GM21390 (cell line): ENCODE data around the gene UBTD2.
A peak's percentile ranks its signal among the peaks of the same experiment; 100 is the strongest.
"Not testable (repeated sequence)": the region's sequence is repeated elsewhere in the genome, so short reads cannot be mapped to it uniquely, and the experiment has no call there.

Source experiments
- ATAC-seq: cut with Tn5 transposase; IDR thresholded peaks from one replicate; pipeline ENCODE4 v1.9.1; 2021; ENCODE audit not compliant: unreplicated experiment

The UBTD2 gene

GRCh38 chr5:172252501-172252900, 31.1 kb downstream of the UBTD2 start:
- ATAC-seq = no peak

DNA sequence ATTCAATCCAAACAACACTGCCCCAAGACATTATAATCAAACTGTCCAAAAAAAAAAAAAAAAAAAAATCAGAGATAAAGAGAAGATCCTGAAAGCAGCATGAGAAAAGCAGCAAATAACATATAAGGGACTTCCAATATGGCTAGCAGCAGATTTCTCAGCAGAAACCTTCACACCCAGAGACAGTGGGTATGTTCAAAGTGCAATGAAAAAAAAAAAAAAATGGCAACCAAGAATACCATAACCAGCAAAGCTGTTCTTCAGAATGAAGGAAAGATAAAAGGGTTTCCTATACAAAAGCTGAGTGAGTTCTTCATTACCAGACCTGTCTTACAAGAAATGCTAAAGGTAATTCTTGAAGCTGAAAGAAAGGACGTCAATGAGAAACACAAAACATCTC, 32.1 kb downstream of the UBTD2 start:
- ATAC-seq = no peak

DNA sequence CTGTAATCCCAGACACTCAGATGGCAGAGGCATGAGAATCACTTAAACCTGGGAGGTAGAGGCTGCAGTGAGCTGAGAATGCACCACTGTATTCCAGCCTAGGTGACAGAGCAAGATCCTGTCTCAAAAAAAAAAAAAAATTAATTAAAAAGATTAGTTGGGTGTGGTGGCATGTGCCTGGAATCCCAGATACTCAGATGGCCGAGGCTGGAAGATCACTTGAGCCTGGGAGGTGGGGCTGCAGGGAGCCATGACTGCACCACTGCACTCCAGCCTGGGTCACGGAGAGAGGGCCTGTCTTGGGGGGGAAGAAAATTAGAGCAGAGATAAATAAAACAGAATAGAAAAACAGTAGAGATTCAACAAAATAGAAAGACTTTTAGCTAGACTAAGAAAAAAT, 34.9 kb downstream of the UBTD2 start:
- ATAC-seq = no peak

DNA sequence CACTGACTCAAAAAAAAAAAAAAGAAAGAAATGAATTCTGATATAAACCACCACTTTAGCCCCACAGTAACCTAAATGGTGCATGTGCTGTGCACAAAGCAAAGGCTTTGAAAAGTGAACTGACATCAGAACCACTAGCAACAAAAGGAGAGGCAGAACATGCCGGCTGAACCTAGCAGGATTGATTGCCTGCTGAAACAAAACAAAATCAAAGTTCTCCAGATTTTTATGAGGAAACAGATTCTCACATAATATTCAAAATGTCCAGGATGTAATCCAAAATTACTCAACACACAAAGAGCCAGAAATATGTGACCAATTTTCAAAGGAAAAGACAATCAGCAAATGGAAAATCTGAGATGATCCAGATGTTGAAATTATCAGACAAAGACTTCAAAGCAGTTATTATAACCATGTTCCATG, 37.9 kb downstream of the UBTD2 start:
- ATAC-seq = no peak

DNA sequence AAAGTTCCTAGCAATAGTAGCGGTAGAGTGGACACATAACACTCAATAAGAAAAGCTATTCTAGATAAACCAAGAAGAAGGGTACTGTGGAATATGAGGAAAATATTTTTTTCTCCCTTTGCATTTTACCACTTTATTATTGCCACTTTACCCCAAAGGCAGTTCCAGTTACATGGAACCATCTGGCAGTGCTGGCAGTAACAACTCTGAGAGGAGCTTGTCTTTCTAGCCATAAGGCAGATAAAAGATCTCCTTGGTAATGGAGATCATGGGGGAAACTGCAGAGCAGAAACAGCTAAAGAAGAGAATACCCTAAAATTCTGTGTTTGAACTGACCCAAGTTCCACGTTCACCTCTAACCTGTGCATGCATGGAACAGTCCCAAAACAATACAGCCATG, 38.5 kb downstream of the UBTD2 start:
- no peak for ATAC-seq

DNA sequence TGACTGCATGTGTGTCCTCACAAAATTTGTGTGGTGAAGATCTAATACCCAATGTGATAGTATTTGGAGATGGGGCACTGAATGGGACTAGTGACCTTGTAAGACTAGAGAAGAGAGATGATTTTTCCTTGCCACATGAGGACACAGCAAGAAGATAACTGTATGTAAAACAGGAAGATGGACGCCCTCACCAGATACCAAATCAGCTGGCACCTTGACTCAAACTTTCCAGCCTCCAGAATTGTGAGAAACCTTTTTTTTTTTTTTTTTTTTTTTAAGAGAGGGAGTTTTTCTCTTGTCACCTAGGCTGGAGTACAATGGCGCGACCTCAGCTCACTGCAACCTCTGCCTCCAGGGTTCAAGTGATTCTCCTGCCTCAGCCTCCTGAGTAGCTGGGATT, 40.3 kb downstream of the UBTD2 start:
- ATAC-seq = no peak

- ATAC-seq = no peak
These were observed 45.2 kb downstream of the UBTD2 start for GRCh38 chr5:172238334-172238733.

DNA sequence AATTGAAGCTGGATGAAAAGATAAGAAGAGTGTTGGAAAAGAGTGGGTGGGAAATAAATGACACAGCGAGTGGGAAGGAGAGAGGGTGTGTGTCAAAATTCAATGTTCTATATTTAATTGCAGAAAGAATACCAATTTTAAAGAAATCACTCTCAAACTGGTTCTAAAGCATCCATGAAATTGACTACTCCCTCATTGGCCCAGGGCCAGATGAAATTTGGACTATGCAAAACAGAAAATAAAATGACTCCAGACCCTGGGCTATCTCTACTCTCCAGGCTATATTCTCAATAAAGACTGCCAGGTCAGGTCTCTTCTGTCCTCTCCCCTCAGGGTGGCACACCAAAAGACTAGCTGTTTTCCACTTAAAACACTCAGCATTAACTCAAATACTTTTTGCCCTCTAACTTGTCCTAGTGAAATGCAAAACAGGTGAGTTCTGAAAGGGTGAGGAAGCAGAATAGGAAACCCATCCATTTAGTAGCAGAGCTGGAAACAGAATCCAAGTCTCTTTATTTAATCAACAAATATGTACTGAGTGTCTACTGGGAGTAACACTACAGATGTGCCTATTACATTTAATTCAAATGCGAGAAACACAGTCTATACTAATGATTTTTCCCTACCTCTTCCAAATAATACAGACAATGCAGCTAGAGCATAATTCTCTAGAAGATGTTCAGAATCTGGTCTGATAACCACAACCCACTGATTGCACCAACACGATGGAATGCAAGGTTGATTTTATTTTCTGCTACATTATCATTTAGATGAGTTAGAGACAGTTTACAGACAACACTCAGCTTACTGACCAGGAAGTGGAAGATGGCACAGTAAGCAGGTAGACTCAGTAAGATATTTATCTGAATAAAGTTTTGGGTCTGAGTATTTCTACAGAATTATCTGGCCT, 47.5 kb downstream of the UBTD2 start:
- no peak for ATAC-seq

GRCh38 chr5:172235132-172235780, 48.3 kb downstream of the UBTD2 start:
- ATAC-seq = peak; percentile 72

DNA sequence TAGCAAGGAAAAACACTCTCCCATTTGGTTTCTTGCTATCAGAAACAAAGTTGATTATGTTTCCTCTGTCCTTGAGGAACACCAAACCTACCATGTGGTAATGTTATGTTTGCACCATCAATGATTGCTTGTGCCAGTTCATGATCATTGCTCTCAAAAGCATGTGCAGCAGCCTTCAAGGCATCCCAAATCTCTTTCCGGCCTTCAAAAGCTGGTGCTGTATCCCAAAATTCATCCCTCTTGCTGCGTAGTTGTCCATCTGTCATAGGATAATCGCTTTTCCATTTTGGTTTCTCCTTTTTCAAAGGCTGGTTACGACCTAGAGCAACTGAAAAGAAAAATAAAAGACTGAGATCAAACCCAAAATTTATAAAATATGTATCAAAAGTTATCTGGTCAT, 49.5 kb downstream of the UBTD2 start:
- no peak for ATAC-seq

DNA sequence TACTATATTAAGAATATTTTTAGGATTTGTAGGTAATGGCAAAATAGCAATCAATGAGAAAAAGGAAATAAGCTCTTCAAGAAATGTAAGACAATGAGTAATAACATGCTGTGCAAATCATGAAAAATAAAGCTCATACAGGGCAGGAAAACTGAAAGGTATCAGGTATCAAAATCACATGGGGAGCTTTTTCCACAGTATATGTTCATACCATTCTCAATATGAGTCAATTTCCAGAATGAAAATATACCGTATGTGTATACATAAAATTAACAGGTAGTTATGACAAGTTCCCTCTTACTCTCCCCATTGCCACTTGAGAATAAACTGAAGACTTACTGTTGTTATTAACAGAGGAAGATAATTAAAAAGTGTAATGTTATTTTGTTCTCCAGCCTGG, 53.7 kb downstream of the UBTD2 start:
- ATAC-seq = no peak

- ATAC-seq = no peak
These were observed 58.6 kb downstream of the UBTD2 start for GRCh38 chr5:172224996-172225395.

DNA sequence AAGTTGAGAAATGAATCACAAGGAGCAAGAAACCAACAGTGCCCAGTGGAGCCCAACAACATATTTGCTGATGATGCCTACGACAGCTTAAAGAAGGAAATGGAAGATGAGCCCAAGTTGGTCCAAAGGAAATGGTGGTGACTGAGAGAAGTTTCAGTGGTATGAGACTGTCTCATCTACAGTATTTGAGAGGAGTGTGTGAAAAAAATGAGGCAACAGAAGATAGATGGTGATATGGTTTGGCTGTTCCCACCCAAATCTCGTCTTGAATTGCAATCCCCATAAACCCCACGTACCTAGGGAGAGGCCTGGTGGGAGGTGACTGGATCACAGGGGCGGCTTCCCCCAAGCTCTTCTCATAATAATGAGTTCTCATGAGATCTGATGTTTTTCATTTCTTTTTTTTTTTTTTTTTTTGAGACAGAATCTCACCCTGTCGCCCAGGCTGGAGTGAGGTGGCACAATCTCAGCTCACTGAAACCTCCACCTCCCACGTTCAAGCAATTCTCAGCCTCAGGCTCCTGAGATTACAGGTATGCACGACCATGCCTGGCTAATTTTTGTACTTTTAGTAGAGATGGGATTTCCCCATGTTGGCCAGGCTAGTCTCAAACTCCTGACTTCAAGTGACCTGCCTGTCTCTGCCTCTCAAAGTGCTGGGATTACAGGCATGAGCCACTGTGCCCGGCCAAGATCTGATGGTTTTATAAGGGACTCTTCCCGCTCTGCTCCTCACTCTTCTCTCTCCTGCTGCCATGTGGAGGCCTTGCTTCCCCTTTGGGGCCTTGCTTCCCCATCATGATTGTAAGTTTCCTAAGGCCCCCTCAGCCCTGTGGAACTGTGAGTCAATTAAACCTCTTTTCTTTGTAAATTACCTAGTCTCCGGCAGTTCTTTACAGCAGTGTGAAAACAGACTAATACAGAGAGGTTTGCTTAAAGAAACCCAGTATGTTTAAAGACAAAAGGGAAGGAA, 59.4 kb downstream of the UBTD2 start:
- ATAC-seq = peak; percentile 83

- ATAC-seq = no peak
These were observed 64.3 kb downstream of the UBTD2 start for GRCh38 chr5:172219296-172219695.

DNA sequence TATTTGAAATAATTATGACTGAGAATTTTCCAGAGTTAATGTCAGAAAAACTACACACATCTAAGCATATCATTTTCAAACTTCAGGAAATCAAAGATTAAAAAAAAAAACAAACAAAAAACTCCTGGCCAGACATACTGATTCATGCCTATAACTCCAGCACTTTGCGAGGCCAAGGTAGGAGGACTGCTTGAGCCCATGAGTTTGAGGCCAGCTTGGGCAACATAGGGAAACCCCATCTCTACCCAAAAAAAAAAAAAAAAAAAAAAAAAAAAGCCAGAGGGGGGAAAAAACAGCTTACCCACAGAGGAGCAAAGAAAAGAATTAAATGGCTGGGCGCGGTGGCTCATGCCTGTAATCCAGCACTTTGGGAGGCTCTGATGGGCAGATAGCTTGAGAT, 67.2 kb downstream of the UBTD2 start:
- no peak for ATAC-seq

DNA sequence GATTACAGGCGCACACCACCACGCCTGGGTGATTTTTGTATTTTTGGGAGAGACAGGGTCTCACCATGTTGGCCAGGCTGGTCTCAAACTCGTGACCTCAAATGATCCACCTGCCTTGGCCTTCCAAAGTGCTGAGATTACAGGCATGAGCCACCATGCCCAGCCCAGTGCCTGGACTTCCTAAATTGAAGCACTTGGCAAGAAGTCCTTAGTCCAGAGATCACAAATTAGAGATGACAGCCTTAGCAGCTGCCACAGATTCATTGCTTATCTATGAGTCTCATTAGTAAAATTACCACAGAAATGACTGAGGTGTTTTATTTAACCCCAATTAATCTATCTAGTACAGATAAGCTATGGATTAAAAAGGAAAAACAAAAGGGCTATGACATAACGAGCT, 70.4 kb downstream of the UBTD2 start:
- no peak for ATAC-seq

DNA sequence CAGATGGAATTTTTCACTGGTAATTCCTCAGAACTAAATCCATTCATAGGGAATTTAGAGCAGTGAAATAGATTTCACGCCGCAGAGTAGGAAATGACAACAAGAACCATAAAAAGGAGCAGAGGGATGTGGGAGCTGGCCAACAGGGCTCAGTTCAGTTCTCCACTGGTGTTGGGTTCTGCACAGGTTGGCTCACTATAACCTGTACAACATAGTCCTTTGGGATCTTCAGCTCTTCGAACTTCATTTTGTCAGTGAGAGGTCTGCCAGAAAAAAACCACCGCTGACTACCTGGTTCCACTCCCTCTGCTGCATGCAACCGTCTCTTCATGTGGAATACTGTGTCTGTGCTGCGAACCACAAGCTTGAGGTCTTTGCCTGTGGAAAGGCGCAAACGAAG, 71.9 kb downstream of the UBTD2 start:
- no peak for ATAC-seq

GRCh38 chr5:172209714-172210113, 73.8 kb downstream of the UBTD2 start:
- no peak for ATAC-seq

GRCh38 chr5:172207511-172207910, 76.1 kb downstream of the UBTD2 start:
- ATAC-seq = no peak

GRCh38 chr5:172205984-172206383, 77.6 kb downstream of the UBTD2 start:
- ATAC-seq = not testable (repeated sequence)

DNA sequence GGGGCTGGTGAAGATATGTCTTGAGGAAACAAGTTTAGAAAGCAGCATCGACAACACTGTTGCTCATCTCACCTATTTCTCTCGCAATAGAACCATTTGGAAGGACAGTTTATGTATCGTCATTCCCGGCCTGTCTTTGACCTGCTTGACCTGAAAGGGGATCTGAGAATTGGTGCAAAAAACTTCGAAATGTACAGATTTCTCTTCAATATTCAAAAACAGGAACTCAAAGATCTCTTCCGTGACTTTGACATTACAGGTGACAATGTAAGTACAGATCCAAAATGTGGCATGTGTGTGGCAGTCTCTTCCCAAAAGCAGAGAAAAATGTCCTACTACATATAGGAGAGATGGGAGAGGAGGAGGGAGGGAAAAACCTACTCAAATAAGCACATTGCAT, 83.1 kb downstream of the UBTD2 start:
- ATAC-seq = no peak
